ENCODE measurements around the gene GPR108.

GPR108 gene

GRCh38 chr19:6736169-6736916, 1.0 kb downstream of the GPR108 start:
- DNase-seq: peak; percentile 69

DNA sequence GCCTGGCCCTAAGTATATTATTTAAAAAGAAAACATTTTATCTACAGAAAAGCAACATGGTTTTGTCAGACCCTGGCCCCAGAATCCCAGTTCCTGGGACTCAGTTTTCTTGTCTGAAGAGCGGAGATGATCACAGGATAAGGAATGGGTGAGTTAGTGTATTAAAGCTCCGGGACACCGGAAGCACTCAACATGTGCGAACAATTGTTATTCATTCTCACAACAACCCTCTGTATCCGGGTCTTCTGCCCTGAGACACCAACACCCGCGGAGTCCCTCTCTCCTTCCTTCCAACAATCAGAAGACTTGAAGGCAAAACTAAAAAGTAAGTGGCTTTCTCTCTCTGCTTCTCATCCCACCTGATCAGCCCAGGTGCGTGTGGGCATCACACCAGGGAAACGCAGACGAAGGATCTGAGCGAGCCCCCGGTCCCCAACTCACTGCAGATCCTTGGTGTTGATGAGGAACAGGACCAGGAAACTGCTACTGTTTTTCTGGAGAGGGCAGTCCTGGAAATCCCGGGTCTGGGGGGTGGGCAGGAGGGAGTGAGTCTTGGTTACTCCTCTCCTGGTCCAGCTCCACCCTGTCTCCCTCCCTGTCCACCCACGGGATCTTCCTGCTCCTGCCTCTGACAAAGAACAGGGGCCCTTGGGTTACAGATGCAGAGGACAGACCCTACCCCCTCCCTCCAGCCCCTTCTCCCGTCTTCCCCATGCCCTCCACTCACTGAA, 2.0 kb downstream of the GPR108 start:
- no peak for DNase-seq

- no peak for DNase-seq
Measured at GRCh38 chr19:6734096-6734696, 3.2 kb downstream of the GPR108 start.

DNA sequence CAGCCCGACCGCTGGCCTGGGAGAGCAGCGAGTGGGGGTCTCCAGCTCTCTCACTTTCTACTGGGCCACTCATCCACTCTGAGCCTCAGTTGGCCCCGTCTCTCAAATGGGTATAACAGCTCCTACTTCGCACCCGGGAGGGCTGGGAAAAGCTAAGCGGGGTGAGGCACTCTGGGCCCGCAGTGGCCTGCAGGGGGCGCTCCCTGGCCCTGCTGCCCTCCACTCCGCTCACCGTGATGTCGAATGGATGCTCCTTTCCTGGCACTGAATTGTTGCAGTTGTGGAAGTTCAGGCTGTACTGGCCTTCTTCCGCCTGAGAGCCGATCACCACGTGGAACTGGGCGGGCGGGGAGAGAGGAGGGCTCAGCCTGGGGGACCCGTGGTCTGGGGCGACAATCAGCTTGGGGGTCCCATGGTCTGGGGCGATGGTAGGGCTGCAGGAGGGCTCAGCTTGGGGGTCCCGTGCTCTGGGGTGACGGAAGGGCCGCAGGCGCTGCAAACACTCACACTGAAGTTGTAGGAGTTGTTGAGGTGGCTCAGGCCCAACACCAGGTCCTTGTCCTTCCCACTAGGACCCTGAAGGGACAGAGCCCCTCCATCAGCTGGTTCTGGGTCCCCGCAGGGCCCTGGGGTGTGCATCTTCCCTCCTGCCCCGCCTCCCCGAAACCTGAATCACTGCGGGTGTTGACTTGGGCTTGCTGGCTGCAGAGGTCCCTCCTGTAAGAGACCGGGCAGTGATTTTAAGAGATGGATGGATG, 3.9 kb downstream of the GPR108 start:
- no peak for DNase-seq

GRCh38 chr19:6732803-6733337, 4.5 kb downstream of the GPR108 start:
- no peak for DNase-seq

DNA sequence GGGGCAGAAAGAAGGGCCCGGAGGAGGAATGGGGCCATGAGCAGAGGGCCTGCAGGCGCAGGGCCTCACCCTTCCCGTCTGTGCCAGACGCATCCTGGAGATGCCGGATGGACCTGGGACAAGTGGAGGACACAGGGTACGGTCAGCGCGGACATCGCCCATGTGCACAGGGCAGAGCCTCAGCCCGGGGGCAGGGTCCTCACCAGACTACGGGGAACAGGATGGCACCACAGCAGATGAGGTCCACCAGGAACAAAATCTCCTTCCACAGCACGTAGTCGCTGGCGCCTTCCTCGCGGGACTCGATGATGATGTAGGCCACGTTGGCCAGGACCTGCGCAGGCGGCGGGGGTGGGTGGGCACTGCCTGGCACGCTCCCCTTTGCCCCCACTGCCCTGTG, 5.6 kb downstream of the GPR108 start:
- DNase-seq: no peak

- DNase-seq: no peak
Measured at GRCh38 chr19:6730941-6731670, 6.3 kb downstream of the GPR108 start.

DNA sequence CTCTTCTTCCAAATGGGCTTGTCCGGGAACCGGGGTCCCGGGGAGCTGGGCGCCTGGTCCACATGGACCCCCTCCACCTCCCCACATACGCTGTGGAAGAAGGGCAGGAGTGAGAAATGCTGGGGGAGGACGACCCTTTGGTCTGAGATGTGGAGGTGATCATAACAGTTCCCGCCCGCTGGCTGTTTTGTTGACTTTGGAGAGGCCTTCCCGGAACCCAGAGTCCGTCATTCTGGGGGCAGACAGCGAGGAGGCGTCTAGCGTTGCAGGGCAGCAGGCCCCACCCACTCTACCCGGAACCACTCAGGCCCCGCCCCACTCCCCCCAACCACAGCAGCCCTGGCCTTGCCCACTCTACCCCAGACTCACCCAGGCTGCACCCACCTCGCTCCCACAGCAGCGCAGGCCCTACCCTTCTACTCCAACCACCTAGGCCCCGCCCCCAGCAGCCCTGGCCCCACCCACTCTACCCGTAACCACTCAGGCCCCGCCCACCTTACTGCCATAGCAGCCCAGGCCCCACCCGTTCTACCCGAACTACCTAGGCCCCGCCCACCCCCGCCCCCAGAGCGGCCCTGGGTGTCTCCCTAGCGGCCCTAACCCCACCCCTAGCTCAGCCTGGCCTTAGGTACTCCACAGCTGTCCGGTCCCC, 7.1 kb downstream of the GPR108 start:
- no peak for DNase-seq

DNA sequence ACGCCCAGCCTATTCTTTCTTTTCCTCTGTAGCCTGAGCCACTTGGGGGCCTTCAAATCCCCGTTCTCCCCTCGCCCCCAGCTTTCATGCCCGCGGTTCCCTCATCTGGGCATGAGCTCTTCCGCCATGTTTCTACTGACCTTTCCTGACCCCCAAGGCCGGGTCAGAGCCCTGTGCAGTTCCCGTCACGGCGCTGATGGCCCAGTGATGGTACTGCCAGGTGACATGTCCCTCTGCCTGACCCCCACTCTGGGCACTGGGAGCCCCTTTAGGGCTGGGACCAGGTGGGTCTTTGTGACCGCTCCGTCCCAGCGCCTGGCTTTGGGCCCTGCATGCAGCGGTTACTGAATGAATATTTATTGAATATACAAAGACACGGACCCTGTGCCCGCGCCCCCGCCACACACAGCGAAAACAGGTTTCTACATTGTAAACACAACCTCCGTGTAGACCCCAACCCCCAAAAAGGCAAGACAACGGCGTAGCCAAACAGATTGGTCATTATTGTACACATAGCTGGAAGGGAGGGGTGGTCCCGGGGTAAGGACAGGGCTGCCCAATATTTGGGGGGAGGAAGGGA, 7.7 kb downstream of the GPR108 start:
- DNase-seq: no peak

GRCh38 chr19:6728346-6728745, 9.0 kb downstream of the GPR108 start:
- peak; percentile 77 for DNase-seq

GRCh38 chr19:6725513-6726231, 11.7 kb downstream of the GPR108 start:
- DNase-seq: no peak

- DNase-seq: no peak
Measured at GRCh38 chr19:6724631-6725492, 12.5 kb downstream of the GPR108 start.

GRCh38 chr19:6723738-6724137, 13.6 kb downstream of the GPR108 start:
- peak; percentile 47 for DNase-seq

DNA sequence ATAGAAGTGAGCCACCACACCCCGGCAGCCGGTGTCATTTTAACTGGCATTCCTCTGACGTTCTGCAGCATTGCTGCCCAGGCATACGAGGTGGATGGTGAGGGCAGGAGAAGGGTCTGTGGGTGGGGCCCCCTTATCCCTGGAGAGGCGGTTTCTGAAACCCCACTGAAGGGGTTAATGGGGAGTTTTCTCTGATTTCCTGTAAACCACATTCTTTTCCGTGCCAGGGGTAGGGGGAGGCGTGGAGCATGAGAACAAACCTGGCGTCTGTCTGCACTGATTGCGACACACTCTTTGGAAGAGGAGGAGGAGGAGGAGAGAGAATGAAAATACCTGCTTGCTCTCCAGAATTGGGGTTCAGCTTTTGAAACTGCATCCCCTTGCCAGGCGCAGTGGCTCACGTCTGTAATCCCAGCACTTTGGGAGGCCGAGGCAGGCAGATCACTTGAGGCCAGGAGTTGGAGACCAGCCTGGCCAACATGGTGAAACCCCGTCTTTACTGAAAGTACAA, 14.2 kb downstream of the GPR108 start:
- DNase-seq: no peak

GRCh38 chr19:6721773-6722172, 15.6 kb downstream of the GPR108 start:
- DNase-seq: no peak

DNA sequence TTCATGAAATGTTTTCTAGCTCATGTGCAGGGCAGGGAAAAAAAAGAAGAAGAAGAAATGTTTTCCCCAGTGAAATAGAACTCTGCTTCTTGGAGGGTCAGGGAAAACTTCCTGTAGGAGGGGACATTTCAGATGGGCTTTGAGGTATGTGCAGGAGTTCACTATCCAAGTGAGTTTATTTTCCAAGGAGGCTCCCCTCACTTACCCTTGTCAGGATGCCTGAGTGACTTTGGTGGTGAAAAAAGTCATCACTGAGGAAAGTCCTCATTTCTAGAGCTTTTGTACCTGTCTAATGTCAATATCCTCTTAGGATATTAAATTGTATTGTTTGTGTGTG, 16.3 kb downstream of the GPR108 start:
- DNase-seq: no peak

DNA sequence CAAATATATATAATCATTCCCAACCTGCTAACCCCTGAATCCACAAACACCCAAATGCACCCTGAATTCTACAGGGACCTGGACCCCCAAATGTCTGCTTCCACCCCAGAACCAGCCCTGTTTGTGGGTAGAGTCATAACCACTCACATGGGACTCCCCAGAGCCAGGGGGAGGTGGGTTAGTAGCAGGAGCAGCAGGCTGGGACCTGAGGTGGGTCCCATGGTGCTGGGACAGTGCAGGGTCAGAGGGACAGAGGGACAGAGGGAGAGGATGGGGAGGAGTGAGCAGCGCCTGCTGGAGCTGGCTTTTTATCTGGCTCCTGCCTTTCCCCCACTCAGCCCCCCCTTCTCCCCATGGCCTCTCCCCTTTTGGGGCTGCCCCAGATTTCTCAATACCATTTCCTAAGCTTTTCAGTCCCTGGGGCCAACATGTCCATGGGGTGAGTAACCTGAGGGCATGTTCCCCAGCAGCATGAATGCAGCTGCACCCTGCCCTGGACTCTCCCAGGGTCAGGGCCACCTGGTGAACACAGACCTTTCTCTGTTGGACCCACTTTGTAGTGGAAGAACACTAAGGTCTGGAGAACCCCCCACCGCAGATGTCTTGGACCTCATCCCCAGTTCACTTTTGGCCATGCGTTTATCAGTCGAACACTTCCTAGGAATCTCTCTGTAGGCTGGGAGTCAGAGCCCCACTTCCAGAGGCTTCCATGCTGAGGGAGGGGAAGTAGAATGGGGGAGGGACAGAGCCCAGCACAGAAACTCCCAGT, 16.8 kb downstream of the GPR108 start, which contains the start of gene C3:
C3 (minus strand) TSS at position 282 of the 769 bp plus-strand sequence; CDS start at position 221, 61 bp downstream.
- no peak for DNase-seq

- DNase-seq: no peak
Measured at GRCh38 chr19:6719992-6720368, 17.4 kb downstream of the GPR108 start.

GRCh38 chr19:6719540-6719861, 17.9 kb downstream of the GPR108 start:
- no peak for DNase-seq
